BJ (cell line): Measurements from ENCODE around the gene CASKIN2. TPM values are rescaled to one million over a fixed set of nuclear protein-coding genes. Genes with fewer than 3 reads are reported as not detected.

ENCODE experiments used
- CTCF ChIA-PET: fragments of 350-600 bp; formaldehyde crosslinking; extraction: SDS; loops from one replicate; lab custom pipeline; 2021; ENCODE audit warnings: antibody characterized with exemption, inconsistent platforms; lab: Yijun Ruan, JAX
- POLR2A ChIA-PET: fragments of 300-600 bp; sonication (Branson Sonifier 250); formaldehyde crosslinking; extraction: SDS; loops from one replicate; lab custom pipeline; 2021; ENCODE audit warnings: antibody characterized with exemption; lab: Charles Lee
- DNase-seq: peaks from one replicate; pipeline ENCODE4 v3.0.0-alpha.2; 2011; ENCODE audit warnings: low read depth
- H3K27me3 ChIP-seq: 2 replicates; pipeline ENCODE4 v1.6.0; 2011; ENCODE audit warnings: low read length; ENCODE audit not compliant: control insufficient read depth, insufficient read depth
- H3K36me3 ChIP-seq: 2 replicates; pipeline ENCODE4 v1.5.1; 2011; ENCODE audit warnings: low read length; ENCODE audit not compliant: control insufficient read depth, insufficient read depth
- H3K4me3 ChIP-seq: 2 replicates; pipeline ENCODE4 v1.5.1; 2011; ENCODE audit warnings: low read depth, mild to moderate bottlenecking, control low read depth, low read length
- CTCF ChIP-seq: IDR thresholded peaks from 2 replicates; pipeline ENCODE4 v1.5.1; 2011; ENCODE audit warnings: low read depth, mild to moderate bottlenecking, control low read depth, inconsistent platforms, low read length, moderate library complexity; ENCODE audit not compliant: insufficient read depth
- polyA plus RNA-seq: library from polyadenylated mRNA; depleted of rRNA; stranded (reverse); fragments of >200 nt; gene quantifications from 2 replicates; pipeline ENCODE4 v1.2.3, GENCODE V29; 2011

The CASKIN2 gene
- polyA plus RNA-seq, 1 experiment = 4.8 TPM

DNA sequence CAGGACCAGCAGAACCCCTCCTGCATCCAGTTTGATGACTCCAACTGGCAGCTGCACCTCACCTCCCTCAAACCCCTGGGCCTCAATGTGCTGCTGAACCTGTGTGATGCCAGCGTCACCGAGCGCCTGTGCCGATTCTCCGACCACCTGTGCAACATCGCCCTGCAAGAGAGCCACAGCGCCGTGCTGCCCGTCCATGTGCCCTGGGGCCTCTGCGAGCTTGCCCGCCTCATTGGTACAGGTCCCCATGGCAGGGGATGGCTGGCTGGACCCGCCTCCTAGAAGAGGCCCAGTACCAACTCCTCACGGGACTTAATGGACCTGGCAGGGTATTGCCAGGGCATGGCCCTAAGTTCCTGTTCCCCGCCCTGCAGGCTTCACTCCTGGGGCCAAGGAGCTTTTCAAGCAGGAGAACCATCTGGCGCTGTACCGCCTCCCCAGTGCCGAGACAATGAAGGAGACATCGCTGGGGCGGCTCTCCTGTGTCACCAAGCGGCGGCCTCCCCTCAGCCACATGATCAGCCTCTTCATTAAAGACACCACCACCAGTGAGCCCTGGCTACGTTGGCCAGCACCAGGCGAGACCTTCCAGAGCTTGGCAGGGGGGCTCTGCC lies 22.7 kb downstream of the CASKIN2 start:
- Histone ChIP-seq H3K4me3 (no peak overlapping the region), H3K27me3 (no peaks in the 10 kb centered on the region), H3K36me3 (peaks cover 25% of the 10 kb centered on the region)
- TF ChIP-seq CTCF = no peak
- no peak for DNase-seq
- ChIA-PET POLR2A (no interaction called here), CTCF (no interaction called here)

- CTCF ChIA-PET = no interaction called here
- Histone ChIP-seq H3K36me3 (peaks cover 23% of the 10 kb centered on the region), H3K27me3 (no peaks in the 10 kb centered on the region), H3K4me3 (no peak overlapping the region)
- no peak for TF ChIP-seq CTCF
- DNase-seq = no peak
- POLR2A ChIA-PET = no interaction called here
Observed at GRCh38 chr17:75491680-75492079, 23.7 kb downstream of the CASKIN2 start.

- DNase-seq = no peak
- Histone ChIP-seq H3K36me3 (peaks cover 19% of the 10 kb centered on the region), H3K4me3 (no peak overlapping the region), H3K27me3 (no peaks in the 10 kb centered on the region)
- ChIA-PET POLR2A (no interaction called here), CTCF (no interaction called here)
- no peak for TF ChIP-seq CTCF
Observed at GRCh38 chr17:75490953-75491649, 24.2 kb downstream of the CASKIN2 start.

DNA sequence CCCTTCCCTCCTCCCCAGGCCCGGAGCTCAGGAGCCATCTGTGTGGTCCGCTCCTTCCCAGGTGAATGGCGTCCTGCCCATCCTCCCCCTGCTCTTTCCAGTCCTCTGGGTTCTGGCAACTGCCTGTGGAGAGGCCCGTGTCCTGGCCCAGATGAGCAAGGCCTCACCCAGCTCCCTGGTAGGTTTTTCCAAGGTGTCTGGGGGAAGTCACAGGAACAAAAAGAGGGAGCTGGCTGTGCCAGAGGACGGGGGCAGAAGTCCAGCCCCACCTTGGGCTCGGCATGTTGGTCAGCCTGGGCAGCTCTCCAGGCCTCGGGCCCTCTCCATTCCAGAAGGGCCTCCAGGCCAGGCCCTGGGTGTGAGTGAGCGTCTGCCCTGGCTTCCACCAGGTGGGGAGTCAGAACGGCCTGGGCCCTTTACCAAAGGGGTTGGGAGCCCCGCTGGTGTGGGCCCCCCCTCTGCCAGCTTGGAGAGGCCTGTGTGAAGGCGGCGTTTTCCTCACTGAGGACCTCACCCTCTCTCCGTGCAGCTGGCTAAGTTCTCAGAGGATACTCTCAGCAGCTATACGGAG lies 25.1 kb downstream of the CASKIN2 start:
- TF ChIP-seq CTCF = no peak
- ChIA-PET CTCF (interaction anchor here (1.0 kb wide), 1 partner anchor 13 kb away, joined by 3 read pairs; no protein-coding TSS in a partner anchor), POLR2A (no interaction called here)
- no peak overlapping the region for H3K4me3 ChIP-seq
- H3K36me3 ChIP-seq = peaks cover 17% of the 10 kb centered on the region
- no peak for DNase-seq
- no peaks in the 10 kb centered on the region for H3K27me3 ChIP-seq

GRCh38 chr17:75489511-75489955 lies 25.8 kb downstream of the CASKIN2 start:
- H3K27me3 ChIP-seq = no peaks in the 10 kb centered on the region
- ChIA-PET POLR2A (no interaction called here), CTCF (interaction anchor here (1.0 kb wide), 1 partner anchor 13 kb away, joined by 3 read pairs; no protein-coding TSS in a partner anchor)
- no peak for TF ChIP-seq CTCF
- H3K4me3 ChIP-seq = no peak overlapping the region
- no peak for DNase-seq
- peaks cover 15% of the 10 kb centered on the region for H3K36me3 ChIP-seq
